HL-60 (cell line): Measurements from ENCODE around the gene TNXB.

Source experiments
- DNase-seq, 2 experiments: peaks; one replicate each; pipeline ENCODE4 v3.0.0-alpha.2; 2010 to 2020; ENCODE audit warnings: low read depth in 1 of 2, low spot score in 1 of 2
- H3K27ac ChIP-seq: fragments of 250-450 bp; sonication (Bioruptor Pico); replicated peaks from 2 replicates; pipeline ENCODE4 v1.5.1; 2020; ENCODE audit warnings: mild to moderate bottlenecking, moderate library complexity
- H3K27me3 ChIP-seq: fragments of 250-450 bp; sonication (Bioruptor Pico); 2 replicates; pipeline ENCODE4 v1.5.1; 2021; ENCODE audit warnings: mild to moderate bottlenecking, moderate library complexity; ENCODE audit not compliant: insufficient read depth, poor library complexity, severe bottlenecking
- H3K4me3 ChIP-seq: replicated peaks from 2 replicates; pipeline ENCODE4 v1.5.1; 2011; ENCODE audit warnings: mild to moderate bottlenecking, control low read depth, low read length; ENCODE audit not compliant: insufficient read depth
- GABPA ChIP-seq: IDR thresholded peaks from 2 replicates; pipeline ENCODE4 v1.6.1; 2012; ENCODE audit warnings: low read depth
- POLR2AphosphoS5 ChIP-seq: IDR thresholded peaks from 2 replicates; pipeline ENCODE4 v1.6.1; 2012; ENCODE audit warnings: low read depth
- SPI1 ChIP-seq: IDR thresholded peaks from 2 replicates; pipeline ENCODE4 v1.6.1; 2012; ENCODE audit warnings: low read depth, mild to moderate bottlenecking, borderline replicate concordance
- TF ChIP-seq, protein P1 (sequence below): IDR thresholded peaks from 2 replicates; pipeline ENCODE4 v1.6.1; 2012; ENCODE audit warnings: low read depth; ENCODE audit not compliant: insufficient replicate concordance
- TF ChIP-seq, protein P2 (sequence below): IDR thresholded peaks from one replicate; pipeline ENCODE4 v1.5.1; 2011; ENCODE audit warnings: low read length, control low read depth, inconsistent platforms; ENCODE audit not compliant: insufficient read depth

Gene TNXB

DNA sequence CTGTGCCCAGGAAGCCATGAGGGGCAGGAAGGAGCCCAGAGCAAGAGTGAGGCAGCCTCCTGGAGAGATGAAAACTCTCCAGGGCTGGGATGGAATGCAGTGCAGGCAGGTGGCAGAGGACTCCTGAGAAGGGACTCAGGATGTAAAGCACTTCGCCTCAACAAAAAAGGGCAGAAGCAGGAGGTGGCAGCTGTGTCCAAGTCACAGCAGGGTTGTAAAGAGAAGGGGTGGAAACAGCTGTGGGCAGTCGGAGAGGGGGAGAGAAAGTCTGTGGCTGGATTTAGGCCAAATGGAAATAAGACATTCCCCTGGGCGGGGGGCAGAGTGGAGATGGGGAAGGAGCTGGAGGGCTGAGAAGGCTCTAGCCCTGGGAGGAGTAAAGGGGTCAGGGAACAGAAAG is 36.0 kb downstream of the TNXB start:
- Histone ChIP-seq H3K27ac (no peak overlapping the region), H3K4me3 (no peak overlapping the region), H3K27me3 (no peaks in the 10 kb centered on the region)
- DNase-seq = no peak
- TF ChIP-seq, protein P1, sequence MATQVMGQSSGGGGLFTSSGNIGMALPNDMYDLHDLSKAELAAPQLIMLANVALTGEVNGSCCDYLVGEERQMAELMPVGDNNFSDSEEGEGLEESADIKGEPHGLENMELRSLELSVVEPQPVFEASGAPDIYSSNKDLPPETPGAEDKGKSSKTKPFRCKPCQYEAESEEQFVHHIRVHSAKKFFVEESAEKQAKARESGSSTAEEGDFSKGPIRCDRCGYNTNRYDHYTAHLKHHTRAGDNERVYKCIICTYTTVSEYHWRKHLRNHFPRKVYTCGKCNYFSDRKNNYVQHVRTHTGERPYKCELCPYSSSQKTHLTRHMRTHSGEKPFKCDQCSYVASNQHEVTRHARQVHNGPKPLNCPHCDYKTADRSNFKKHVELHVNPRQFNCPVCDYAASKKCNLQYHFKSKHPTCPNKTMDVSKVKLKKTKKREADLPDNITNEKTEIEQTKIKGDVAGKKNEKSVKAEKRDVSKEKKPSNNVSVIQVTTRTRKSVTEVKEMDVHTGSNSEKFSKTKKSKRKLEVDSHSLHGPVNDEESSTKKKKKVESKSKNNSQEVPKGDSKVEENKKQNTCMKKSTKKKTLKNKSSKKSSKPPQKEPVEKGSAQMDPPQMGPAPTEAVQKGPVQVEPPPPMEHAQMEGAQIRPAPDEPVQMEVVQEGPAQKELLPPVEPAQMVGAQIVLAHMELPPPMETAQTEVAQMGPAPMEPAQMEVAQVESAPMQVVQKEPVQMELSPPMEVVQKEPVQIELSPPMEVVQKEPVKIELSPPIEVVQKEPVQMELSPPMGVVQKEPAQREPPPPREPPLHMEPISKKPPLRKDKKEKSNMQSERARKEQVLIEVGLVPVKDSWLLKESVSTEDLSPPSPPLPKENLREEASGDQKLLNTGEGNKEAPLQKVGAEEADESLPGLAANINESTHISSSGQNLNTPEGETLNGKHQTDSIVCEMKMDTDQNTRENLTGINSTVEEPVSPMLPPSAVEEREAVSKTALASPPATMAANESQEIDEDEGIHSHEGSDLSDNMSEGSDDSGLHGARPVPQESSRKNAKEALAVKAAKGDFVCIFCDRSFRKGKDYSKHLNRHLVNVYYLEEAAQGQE = no peak
- TF ChIP-seq GABPA (no peak), POLR2AphosphoS5 (no peak), SPI1 (no peak)
- TF ChIP-seq, protein P2, sequence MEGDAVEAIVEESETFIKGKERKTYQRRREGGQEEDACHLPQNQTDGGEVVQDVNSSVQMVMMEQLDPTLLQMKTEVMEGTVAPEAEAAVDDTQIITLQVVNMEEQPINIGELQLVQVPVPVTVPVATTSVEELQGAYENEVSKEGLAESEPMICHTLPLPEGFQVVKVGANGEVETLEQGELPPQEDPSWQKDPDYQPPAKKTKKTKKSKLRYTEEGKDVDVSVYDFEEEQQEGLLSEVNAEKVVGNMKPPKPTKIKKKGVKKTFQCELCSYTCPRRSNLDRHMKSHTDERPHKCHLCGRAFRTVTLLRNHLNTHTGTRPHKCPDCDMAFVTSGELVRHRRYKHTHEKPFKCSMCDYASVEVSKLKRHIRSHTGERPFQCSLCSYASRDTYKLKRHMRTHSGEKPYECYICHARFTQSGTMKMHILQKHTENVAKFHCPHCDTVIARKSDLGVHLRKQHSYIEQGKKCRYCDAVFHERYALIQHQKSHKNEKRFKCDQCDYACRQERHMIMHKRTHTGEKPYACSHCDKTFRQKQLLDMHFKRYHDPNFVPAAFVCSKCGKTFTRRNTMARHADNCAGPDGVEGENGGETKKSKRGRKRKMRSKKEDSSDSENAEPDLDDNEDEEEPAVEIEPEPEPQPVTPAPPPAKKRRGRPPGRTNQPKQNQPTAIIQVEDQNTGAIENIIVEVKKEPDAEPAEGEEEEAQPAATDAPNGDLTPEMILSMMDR = no peak

DNA sequence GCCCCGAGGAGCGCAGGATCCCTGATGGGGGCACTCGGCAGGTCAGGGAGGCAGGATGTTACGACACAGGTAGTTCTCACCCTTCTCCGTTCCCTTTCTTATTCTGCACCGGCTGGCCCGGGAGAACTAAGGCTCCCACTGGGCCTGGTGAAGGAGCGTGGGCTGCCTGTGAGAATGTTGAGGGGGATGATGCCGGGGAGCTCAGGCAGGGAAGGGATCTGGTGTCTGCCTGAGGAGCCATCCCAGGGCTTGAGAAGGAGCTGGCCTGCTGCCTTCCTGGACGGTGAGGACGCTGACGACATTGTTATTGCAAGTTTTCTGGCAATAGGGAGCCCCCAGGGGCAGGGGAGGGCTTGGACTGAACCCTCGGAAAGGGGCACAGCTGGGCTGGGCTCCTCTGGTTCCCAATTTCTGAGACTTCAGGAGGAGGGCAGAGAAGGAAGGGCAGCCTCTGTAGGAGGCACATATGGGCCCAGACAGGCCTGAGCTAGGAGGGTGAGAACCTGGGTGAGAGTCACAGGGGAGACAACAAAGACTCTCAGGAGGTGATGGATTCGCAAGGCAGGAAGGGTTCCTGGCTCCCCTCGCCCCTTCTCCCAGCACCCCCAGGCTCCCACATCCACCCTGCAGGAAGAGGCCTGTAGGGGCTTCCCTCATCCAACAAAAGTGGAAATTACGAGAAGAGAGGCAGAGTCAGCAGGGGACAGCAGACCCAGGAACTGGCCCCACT is 38.2 kb downstream of the TNXB start:
- no peak overlapping the region for H3K27ac ChIP-seq
- H3K4me3 ChIP-seq = no peak overlapping the region
- peaks cover 2% of the 10 kb centered on the region for H3K27me3 ChIP-seq
- TF ChIP-seq GABPA (no peak), POLR2AphosphoS5 (no peak), SPI1 (no peak)
- TF ChIP-seq, protein P2 = no peak
- TF ChIP-seq, protein P1 = no peak
- DNase-seq = no peak

DNA sequence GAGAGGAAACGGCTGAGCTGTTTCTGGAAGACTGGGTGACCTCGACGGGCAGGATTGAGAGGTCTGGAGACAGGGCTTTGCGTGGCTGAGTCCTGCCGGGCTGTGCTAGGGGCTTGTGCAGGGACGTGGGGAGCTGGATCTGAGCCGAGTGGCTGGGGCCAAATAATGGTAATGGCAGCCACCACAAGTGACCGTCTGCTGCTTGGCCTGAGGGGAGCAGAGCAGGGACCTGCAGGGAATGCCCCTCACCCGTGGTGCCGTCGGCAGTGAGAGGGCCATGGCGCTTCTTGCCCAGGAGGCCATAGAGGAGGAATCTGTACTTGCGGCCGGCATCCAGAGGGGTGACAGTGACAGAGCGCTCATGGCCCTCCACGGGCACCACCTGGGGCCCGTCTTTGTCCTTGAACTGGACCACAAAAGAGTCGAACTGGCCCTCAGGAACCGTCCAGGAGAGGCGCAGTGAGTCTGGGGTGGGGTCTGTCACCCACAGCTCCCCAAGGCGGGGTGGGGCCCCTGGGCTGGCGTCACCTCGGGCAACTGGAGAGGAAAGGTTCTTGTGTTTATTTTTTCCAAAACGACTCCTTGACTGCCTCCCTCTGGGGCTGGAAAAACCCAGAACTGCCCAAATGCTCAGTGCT is 39.1 kb downstream of the TNXB start:
- Histone ChIP-seq H3K27me3 (peaks cover 2% of the 10 kb centered on the region), H3K27ac (no peak overlapping the region), H3K4me3 (no peak overlapping the region)
- TF ChIP-seq, protein P1 = no peak
- TF ChIP-seq SPI1 = no peak
- TF ChIP-seq, protein P2 = no peak
- no peak for TF ChIP-seq POLR2AphosphoS5
- TF ChIP-seq GABPA = no peak
- no peak for DNase-seq
